HepG2 (cell line): ENCODE results near the gene C2orf92. TPM values are rescaled to one million over a fixed set of nuclear protein-coding genes. Genes with fewer than 3 reads are reported as not detected.

Experiments
- ATRX ChIP-seq: sonication (generic); formaldehyde crosslinking; IDR thresholded peaks from 2 replicates; pipeline ENCODE4 v1.4.0; 2020; ENCODE audit warnings: missing genetic modification reagents, borderline replicate concordance
- CREM ChIP-seq, 2 experiments: sonication (generic) in 1 of 2; formaldehyde crosslinking in 1 of 2; IDR thresholded peaks; 2 replicates each; pipeline versions ENCODE4 v1.4.0 to v1.6.1; 2016 to 2020; ENCODE audit warnings: antibody characterized with exemption in 1 of 2, mild to moderate bottlenecking in 1 of 2, missing genetic modification reagents in 1 of 2
- CTCF ChIP-seq: sonication (generic); formaldehyde crosslinking; IDR thresholded peaks from 2 replicates; pipeline ENCODE4 v1.5.0; 2020; ENCODE audit warnings: mild to moderate bottlenecking, missing genetic modification reagents, moderate library complexity
- ETS1 ChIP-seq: sonication (generic); formaldehyde crosslinking; IDR thresholded peaks from 2 replicates; pipeline ENCODE4 v1.4.0; 2020; ENCODE audit warnings: missing genetic modification reagents
- GABPA ChIP-seq, 2 experiments: IDR thresholded peaks; 2 replicates each; pipeline ENCODE4 v1.6.1; 2011 to 2016; ENCODE audit warnings: low read depth in 2 of 2, low read length in 1 of 2, missing biosample characterization in 1 of 2, missing genetic modification characterization in 1 of 2
- GMEB1 ChIP-seq: sonication (generic); formaldehyde crosslinking; IDR thresholded peaks from 2 replicates; pipeline ENCODE4 v1.5.1; 2020; ENCODE audit warnings: missing genetic modification reagents, mild to moderate bottlenecking, borderline replicate concordance
- IRF2 ChIP-seq: IDR thresholded peaks from 2 replicates; pipeline ENCODE4 v1.6.1; 2018; ENCODE audit warnings: missing genetic modification reagents, missing compliant biosample characterization
- KLF11 ChIP-seq: IDR thresholded peaks from 2 replicates; pipeline ENCODE4 v1.6.1; 2016; ENCODE audit warnings: missing compliant biosample characterization
- MAZ ChIP-seq, 2 experiments: sonication (generic) in 1 of 2; formaldehyde crosslinking in 1 of 2; IDR thresholded peaks; 2 replicates each; pipeline versions ENCODE4 v1.5.0 to v1.6.1; 2012 to 2020; ENCODE audit warnings: low read depth in 2 of 2, mild to moderate bottlenecking in 2 of 2, borderline replicate concordance in 1 of 2, improper control_type of control experiment in 1 of 2, low read length in 1 of 2, missing genetic modification reagents in 1 of 2, moderate library complexity in 1 of 2
- NR0B2 ChIP-seq: sonication (generic); formaldehyde crosslinking; IDR thresholded peaks from 2 replicates; pipeline ENCODE4 v1.4.0; 2020; ENCODE audit warnings: mild to moderate bottlenecking, missing genetic modification reagents
- PHF21A ChIP-seq: sonication (generic); formaldehyde crosslinking; IDR thresholded peaks from 2 replicates; pipeline ENCODE4 v1.5.0; 2020; ENCODE audit warnings: mild to moderate bottlenecking, missing genetic modification reagents
- POLR2A ChIP-seq, 2 experiments: IDR thresholded peaks; 2 replicates each; pipeline ENCODE4 v1.6.1; 2011; ENCODE audit warnings: low read depth in 2 of 2, low read length in 2 of 2, mild to moderate bottlenecking in 1 of 2, moderate library complexity in 1 of 2; ENCODE audit not compliant: insufficient read depth in 1 of 2
- SAFB2 ChIP-seq: sonication (generic); formaldehyde crosslinking; IDR thresholded peaks from 2 replicates; pipeline ENCODE4 v1.5.1; 2020; ENCODE audit warnings: missing genetic modification reagents, low read depth, mild to moderate bottlenecking, borderline replicate concordance
- SOX6 ChIP-seq, 2 experiments: fragments of 450-650 bp in 1 of 2; sonication (generic) in 1 of 2; formaldehyde crosslinking in 1 of 2; IDR thresholded peaks; 2 replicates each; pipeline versions ENCODE4 v1.4.0 to v1.6.1; 2017 to 2020; ENCODE audit warnings: antibody characterized with exemption in 1 of 2, mild to moderate bottlenecking in 1 of 2, missing genetic modification reagents in 1 of 2
- SP1 ChIP-seq, 2 experiments: fragments of 450-650 bp in 1 of 2; sonication (generic) in 1 of 2; formaldehyde crosslinking in 1 of 2; IDR thresholded peaks; 2 replicates each; pipeline versions ENCODE4 v1.4.0 to v1.6.1; 2016 to 2020; ENCODE audit warnings: missing genetic modification reagents in 1 of 2
- ZNF253 ChIP-seq: sonication (generic); formaldehyde crosslinking; IDR thresholded peaks from 2 replicates; pipeline ENCODE4 v1.8.0; 2022; ENCODE audit warnings: mild to moderate bottlenecking, missing genetic modification reagents, borderline replicate concordance
- ZNF343 ChIP-seq: sonication (generic); formaldehyde crosslinking; IDR thresholded peaks from 2 replicates; pipeline ENCODE4 v1.4.0; 2020; ENCODE audit warnings: mild to moderate bottlenecking, missing genetic modification reagents
- ZNF605 ChIP-seq: sonication (generic); formaldehyde crosslinking; IDR thresholded peaks from 2 replicates; pipeline ENCODE4 v1.8.0; 2022; ENCODE audit warnings: mild to moderate bottlenecking, missing genetic modification reagents
- ZSCAN21 ChIP-seq: sonication (generic); formaldehyde crosslinking; IDR thresholded peaks from 2 replicates; pipeline ENCODE4 v1.8.0; 2022; ENCODE audit warnings: mild to moderate bottlenecking, missing genetic modification reagents, moderate library complexity, borderline replicate concordance
- polyA plus RNA-seq, 8 experiments: library from polyadenylated mRNA; depleted of rRNA in 3 of 8; stranded (reverse) in 7 of 8; unstranded in 1 of 8; fragments of >200 nt; fragmentation: Illumina TruSeq in 4 of 8; extraction: Trizol in 4 of 8; gene quantifications; 2 replicates each; pipeline versions ENCODE4 v1.2.1 to v1.2.3, GENCODE V29; 2011 to 2016; ENCODE audit warnings: low read depth in 4 of 8, missing spikeins in 1 of 8, mixed read lengths in 1 of 8; ENCODE audit not compliant: insufficient read depth in 1 of 8
- total RNA-seq, 5 experiments: library from RNA; depleted of rRNA; stranded (reverse); fragments of >200 nt; fragmentation: Illumina TruSeq; extraction: Trizol; gene quantifications; 2 replicates each; pipeline ENCODE4 v1.2.3, GENCODE V29; 2016; ENCODE audit warnings: low read depth in 1 of 5

The C2orf92 gene
- total and polyA plus RNA-seq, 2 of the 13 experiments (the other 11 are each of a cell fraction or from before 2014, with no cell fraction given), result 4.9 to 5.0 TPM

GRCh38 chr2:97662895-97663625 is 6.5 kb upstream of the C2orf92 start (continued):
- TF ChIP-seq IRF2 (CRISPR knock-in tag) (no peak), KLF11 (no peak; the same call in 1 of the 2 replicates), ZNF343 (CRISPR knock-in tag) (no peak), GABPA (IDR thresholded peaks at IDR 0.05; ENCODE audit: low read depth, low read length) (peak; percentile 41; the same call in 1 of the 2 replicates), GABPA (CRISPR knock-in tag; IDR thresholded peaks at IDR 0.05; ENCODE audit: low read depth) (peak; percentile 77), SAFB2 (CRISPR knock-in tag) (0 out of 2 replicates have a peak, but pooled peaks have one; percentile 31), GMEB1 (0 out of 2 replicates have a peak, but pooled peaks have one; percentile 24), CREM (IDR thresholded peaks at IDR 0.05) (peak; percentile 37; the same call in 1 of the 2 replicates), CREM (CRISPR knock-in tag; IDR thresholded peaks at IDR 0.05) (no peak), PHF21A (CRISPR knock-in tag) (peak; percentile 59; the same call in 1 of the 2 replicates), ATRX (no peak), POLR2A (IDR thresholded peaks at IDR 0.05; ENCODE audit: insufficient read depth in 1 of 2, low read depth in 2 of 2, low read length in 2 of 2) (peak; percentile 15 to 73; a peak in 3 of 4 replicates), SOX6 (IDR thresholded peaks at IDR 0.05) (no peak), SOX6 (CRISPR knock-in tag; IDR thresholded peaks at IDR 0.05) (no peak), ETS1 (no peak), MAZ (IDR thresholded peaks at IDR 0.05; ENCODE audit: borderline replicate concordance, low read depth, low read length) (0 out of 2 replicates have a peak, but pooled peaks have one; percentile 54), MAZ (CRISPR knock-in tag; IDR thresholded peaks at IDR 0.05; ENCODE audit: low read depth) (no peak), ZNF605 (CRISPR knock-in tag) (peak; percentile 16), NR0B2 (CRISPR knock-in tag) (no peak; the same call in 1 of the 2 replicates), CTCF (CRISPR knock-in tag) (no peak), ZNF253 (no peak; the same call in 1 of the 2 replicates), ZSCAN21 (no peak), SP1 (IDR thresholded peaks at IDR 0.05) (no peak), SP1 (CRISPR knock-in tag; IDR thresholded peaks at IDR 0.05) (no peak)
